ENCODE data around the gene PABPN1L. TPM values are rescaled to one million over a fixed set of nuclear protein-coding genes. Genes with fewer than 3 reads are reported as not detected.

The PABPN1L gene
- total and polyA plus RNA-seq, 2 of the 13 experiments (the other 11 are each of a cell fraction or from before 2014, with no cell fraction given), result not detected

DNA sequence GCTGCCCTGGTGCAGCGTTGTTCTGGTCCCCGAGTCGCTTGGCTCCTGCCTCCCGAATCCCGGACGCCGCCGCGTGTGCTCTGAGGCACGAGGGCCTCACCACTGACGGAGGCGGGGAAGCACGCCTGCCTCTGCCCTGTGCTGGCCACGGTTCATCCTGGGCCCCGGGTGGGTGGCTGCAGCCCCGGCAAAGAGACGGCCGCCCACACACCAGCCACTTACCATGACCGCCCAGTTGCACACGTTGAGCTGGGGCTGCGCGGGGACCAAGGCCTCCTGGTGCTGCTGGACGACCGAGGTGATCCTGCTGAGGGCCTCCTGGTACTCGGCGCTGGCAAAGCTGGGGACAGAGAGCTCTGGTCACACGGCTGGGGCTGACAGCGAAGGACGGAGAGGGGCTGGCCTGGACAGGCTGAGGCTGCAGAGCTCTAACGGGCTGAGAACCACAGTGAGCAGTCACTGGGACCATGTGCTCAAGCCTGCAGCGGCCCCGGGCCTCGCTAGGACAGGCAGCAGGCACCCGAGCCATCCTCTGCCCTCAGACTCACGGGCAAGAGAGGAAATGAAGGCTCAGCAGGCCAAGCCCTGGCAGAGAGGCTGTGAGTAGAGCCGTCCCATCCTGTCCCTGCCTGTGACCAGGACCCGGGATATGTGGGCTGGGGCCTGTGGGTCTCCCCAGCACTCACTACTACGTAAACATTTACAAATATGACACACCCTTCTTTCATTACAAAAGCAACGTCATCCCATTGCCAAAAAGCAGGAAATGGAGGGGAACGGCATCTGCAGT lies 48.5 kb downstream of the PABPN1L start:
- DNase-seq (ENCODE audit: low spot score), result no peak
- ChIA-PET CTCF (ENCODE audit: low intra/inter-chr PET ratio, low total read pairs) (no interaction called here), POLR2A (interaction anchor here (1.0 to 1.2 kb wide), 2 partner anchors 24 to 59 kb away, joined by 3 read pairs; no protein-coding TSS in a partner anchor)
- H3K4me1 ChIP-seq (ENCODE audit: insufficient read depth, low read length), result peaks cover 31% of the 10 kb centered on the region
- intact Hi-C loops (cut with micrococcal nuclease; ENCODE audit: unreplicated experiment), result loop anchor here (5.0 kb wide), 2 partner anchors 39 to 349 kb away; partner anchors contain the start of genes GALNS and TRAPPC2L
- no peaks in the 10 kb centered on the region for H3K36me3 ChIP-seq (replicated peaks in 1 of 2; ENCODE audit: control insufficient read depth in 1 of 2, insufficient read depth in 2 of 2, low read length in 2 of 2)
- in situ Hi-C loops (cut with HindIII; ENCODE audit: extremely low pct_ligation_motif_present, low pct_unique_long_range_greater_than_20kb), result loop anchor here (5.0 kb wide), 1 partner anchor 349 kb away; no protein-coding TSS in a partner anchor
- no peak overlapping the region; a peak in 1 of 6 replicates for H3K4me3 ChIP-seq (replicated peaks in 1 of 3; ENCODE audit: insufficient read depth in 1 of 3, low read depth in 2 of 3, low read length in 3 of 3)
- no peaks in the 10 kb centered on the region for H4K20me1 ChIP-seq (ENCODE audit: insufficient read depth, low read length)
- no peak overlapping the region for H3K9ac ChIP-seq (ENCODE audit: insufficient read depth, low read depth, low read length)
- H3K9me3 ChIP-seq (ENCODE audit: low read length), result no peaks in the 10 kb centered on the region
- no peak overlapping the region for H2AFZ ChIP-seq (ENCODE audit: low read length)
- ATAC-seq, result peak; percentile 3
- peak; percentile 4 for FAIRE-seq
- H3K27me3 ChIP-seq (ENCODE audit: control insufficient read depth in 1 of 2, insufficient read depth in 2 of 2, low read length in 2 of 2), result peaks cover 0 to 5% of the 10 kb centered on the region in 2 experiments; a peak in 1 of 5 replicates
- no peaks in the 10 kb centered on the region for H3K79me2 ChIP-seq (ENCODE audit: insufficient read depth, low read length)
- H3K27ac ChIP-seq (ENCODE audit: extremely low read length, insufficient read depth, low read length), result no peak overlapping the region
- H3K4me2 ChIP-seq (ENCODE audit: low read depth, low read length), result peak overlapping the region; percentile 18; the same call in 1 of the 2 replicates
- BruUV-seq (replicated peaks), result no TSS peak
- 35% methylated on average over 22 of the region's 40 CpGs for WGBS (ENCODE audit: low lambda C conversion rate)
- TF ChIP-seq ZNF468 (CRISPR knock-in tag; IDR thresholded peaks at IDR 0.05), result peak; percentile 34; the same call in 1 of the 2 replicates
- TF ChIP-seq CREB1 (IDR thresholded peaks at IDR 0.05), result peak; percentile 68; the same call in 1 of the 2 replicates
- TF ChIP-seq CREB1 (CRISPR knock-in tag; IDR thresholded peaks at IDR 0.05), result no peak
- no peak for TF ChIP-seq TP53 (CRISPR knock-in tag; conservative IDR thresholded peaks at IDR 0.05)
- peak; percentile 53 for TF ChIP-seq ZNF687 (CRISPR knock-in tag; IDR thresholded peaks at IDR 0.05)
- no peak for TF ChIP-seq HNF4G (IDR thresholded peaks at IDR 0.05; ENCODE audit: borderline replicate concordance, low read depth, low read length)
- no peak for TF ChIP-seq HNF4G (CRISPR knock-in tag; IDR thresholded peaks at IDR 0.05; ENCODE audit: borderline replicate concordance, low read depth)
- TF ChIP-seq SIN3B (IDR thresholded peaks at IDR 0.05; ENCODE audit: low read length), result no peak
- TF ChIP-seq, protein P1, sequence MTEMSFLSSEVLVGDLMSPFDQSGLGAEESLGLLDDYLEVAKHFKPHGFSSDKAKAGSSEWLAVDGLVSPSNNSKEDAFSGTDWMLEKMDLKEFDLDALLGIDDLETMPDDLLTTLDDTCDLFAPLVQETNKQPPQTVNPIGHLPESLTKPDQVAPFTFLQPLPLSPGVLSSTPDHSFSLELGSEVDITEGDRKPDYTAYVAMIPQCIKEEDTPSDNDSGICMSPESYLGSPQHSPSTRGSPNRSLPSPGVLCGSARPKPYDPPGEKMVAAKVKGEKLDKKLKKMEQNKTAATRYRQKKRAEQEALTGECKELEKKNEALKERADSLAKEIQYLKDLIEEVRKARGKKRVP (CRISPR knock-in tag; IDR thresholded peaks at IDR 0.05), result no peak
- no peak for TF ChIP-seq ZNF816 (CRISPR knock-in tag; IDR thresholded peaks at IDR 0.05; ENCODE audit: borderline replicate concordance)
- no peak for TF ChIP-seq ONECUT2 (CRISPR knock-in tag; IDR thresholded peaks at IDR 0.05)
- peak; percentile 30; the same call in 1 of the 2 replicates for TF ChIP-seq ZFY (CRISPR knock-in tag; IDR thresholded peaks at IDR 0.05)
- TF ChIP-seq ZNF768 (CRISPR knock-in tag; IDR thresholded peaks at IDR 0.05), result peak; percentile 13; the same call in 1 of the 2 replicates
- no peak for TF ChIP-seq SP5 (CRISPR knock-in tag; IDR thresholded peaks at IDR 0.05; ENCODE audit: borderline replicate concordance, low read depth)
- no peak for TF ChIP-seq MBNL3 (CRISPR knock-in tag; conservative IDR thresholded peaks at IDR 0.05)
- TF ChIP-seq, protein P2, sequence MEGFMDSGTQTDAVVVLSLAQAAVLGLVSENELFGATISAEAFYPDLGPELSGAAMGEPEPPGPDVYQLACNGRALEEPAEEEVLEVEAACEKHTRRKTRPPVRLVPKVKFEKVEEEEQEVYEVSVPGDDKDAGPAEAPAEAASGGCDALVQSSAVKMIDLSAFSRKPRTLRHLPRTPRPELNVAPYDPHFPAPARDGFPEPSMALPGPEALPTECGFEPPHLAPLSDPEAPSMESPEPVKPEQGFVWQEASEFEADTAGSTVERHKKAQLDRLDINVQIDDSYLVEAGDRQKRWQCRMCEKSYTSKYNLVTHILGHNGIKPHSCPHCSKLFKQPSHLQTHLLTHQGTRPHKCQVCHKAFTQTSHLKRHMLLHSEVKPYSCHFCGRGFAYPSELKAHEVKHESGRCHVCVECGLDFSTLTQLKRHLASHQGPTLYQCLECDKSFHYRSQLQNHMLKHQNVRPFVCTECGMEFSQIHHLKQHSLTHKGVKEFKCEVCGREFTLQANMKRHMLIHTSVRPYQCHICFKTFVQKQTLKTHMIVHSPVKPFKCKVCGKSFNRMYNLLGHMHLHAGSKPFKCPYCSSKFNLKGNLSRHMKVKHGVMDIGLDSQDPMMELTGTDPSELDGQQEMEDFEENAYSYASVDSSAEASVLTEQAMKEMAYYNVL (CRISPR knock-in tag; IDR thresholded peaks at IDR 0.05; ENCODE audit: borderline replicate concordance), result 0 out of 2 replicates have a peak, but pooled peaks have one; percentile 43
- TF ChIP-seq ZNF264 (CRISPR knock-in tag; IDR thresholded peaks at IDR 0.05), result no peak
- peak; percentile 13 for TF ChIP-seq SRSF1 (optimal IDR thresholded peaks at IDR 0.05; ENCODE audit: low read depth, low read length)

All from HepG2 (cell line).